ENCODE results near the gene RHAG. TPM values are rescaled to one million over a fixed set of nuclear protein-coding genes. Genes with fewer than 3 reads are reported as not detected.

The RHAG gene
- total and polyA plus RNA-seq, 2 of the 8 experiments (the other 6 are each of a cell fraction or from before 2014, with no cell fraction given): not detected

- FAIRE-seq: no peak
- WGBS, 2 experiments (ENCODE audit: extremely low coverage in 1 of 2, insufficient coverage in 1 of 2, insufficient read length in 1 of 2, insufficient replicate concordance in 2 of 2, low coverage in 1 of 2, low lambda C conversion rate in 2 of 2, missing lambda C conversion rate in 1 of 2): 88% methylated on average over 4 of the region's 4 CpGs; no CpG with 5 or more reads in 1 of the 2 experiments
- no peak for TF ChIP-seq SP1 (IDR thresholded peaks at IDR 0.05; ENCODE audit: low read depth, low read length)
- TF ChIP-seq CBX5 (IDR thresholded peaks at IDR 0.05; ENCODE audit: low read depth, low read length): no peak
- TF ChIP-seq HDAC2 (IDR thresholded peaks at IDR 0.05; ENCODE audit: borderline replicate concordance in 1 of 2, low read depth in 2 of 2, low read length in 2 of 2): no peak
- no peak for TF ChIP-seq POU5F1 (IDR thresholded peaks at IDR 0.05; ENCODE audit: low read depth, low read length)
- no peak for TF ChIP-seq ZNF274 (IDR thresholded peaks at IDR 0.05; ENCODE audit: borderline replicate concordance, extremely low read depth, low read length)
- TF ChIP-seq NRF1 (IDR thresholded peaks at IDR 0.05; ENCODE audit: low read depth, low read length): no peak
- TF ChIP-seq GTF2F1 (IDR thresholded peaks at IDR 0.05; ENCODE audit: borderline replicate concordance, low read depth, low read length): no peak
- TF ChIP-seq USF2 (IDR thresholded peaks at IDR 0.05; ENCODE audit: low read length): no peak
Measured at GRCh38 chr6:49646942-49647341, 10.3 kb upstream of the RHAG start.

More at GRCh38 chr6:49646942-49647341, 10.3 kb upstream of the RHAG start:
- Histone ChIP-seq H3K18ac (ENCODE audit: extremely low read depth, low read length) (no peak overlapping the region), H3K4me2 (ENCODE audit: insufficient read depth in 1 of 2, low read depth in 2 of 2, low read length in 2 of 2) (no peak overlapping the region), H3K4me3 (ENCODE audit: extremely low read depth in 1 of 4, insufficient read depth in 2 of 4, low read depth in 3 of 4, low read length in 4 of 4) (no peak overlapping the region), H4K8ac (ENCODE audit: extremely low read depth, insufficient read depth, low read length) (no peak overlapping the region), H2BK20ac (ENCODE audit: low read length) (no peak overlapping the region), H3K23me2 (ENCODE audit: low read depth, low read length) (no peaks in the 10 kb centered on the region), H3K14ac (ENCODE audit: insufficient read length) (no peak overlapping the region), H3K9ac (replicated peaks in 1 of 4; ENCODE audit: extremely low read depth in 1 of 4, low read depth in 3 of 4, low read length in 3 of 4) (no peak overlapping the region), H4K91ac (replicated peaks; ENCODE audit: insufficient read length, low read length) (no peak overlapping the region), H3K79me2 (ENCODE audit: control insufficient read depth in 1 of 2, insufficient read depth in 2 of 2, low read length in 2 of 2) (no peaks in the 10 kb centered on the region), H4K20me1 (replicated peaks in 1 of 2; ENCODE audit: control insufficient read depth in 1 of 2, insufficient read depth in 2 of 2, low read length in 2 of 2) (no peaks in the 10 kb centered on the region), H2BK12ac (ENCODE audit: low read depth, low read length) (no peak overlapping the region), H2AFZ (ENCODE audit: low read length) (no peak overlapping the region), H4K5ac (ENCODE audit: insufficient read length, low read depth, low read length) (no peak overlapping the region), H3K79me1 (ENCODE audit: low read depth, low read length) (no peaks in the 10 kb centered on the region), H2BK5ac (ENCODE audit: low read depth, low read length) (no peak overlapping the region), H3K27ac (ENCODE audit: low read depth, low read length) (no peak overlapping the region), H3K36me3 (ENCODE audit: control insufficient read depth in 2 of 4, insufficient read depth in 4 of 4, low read length in 3 of 4) (no peaks in the 10 kb centered on the region), H2BK120ac (replicated peaks; ENCODE audit: low read depth, low read length) (no peak overlapping the region), H3K23ac (ENCODE audit: insufficient read length) (no peak overlapping the region), H2BK15ac (ENCODE audit: low read length) (no peak overlapping the region), H3K4me1 (replicated peaks in 1 of 4; ENCODE audit: control insufficient read depth in 3 of 4, insufficient read depth in 4 of 4, low read length in 3 of 4) (no peaks in the 10 kb centered on the region), H3K56ac (replicated peaks; ENCODE audit: insufficient read length, low read depth, low read length) (no peak overlapping the region), H3K27me3 (replicated peaks in 1 of 4; ENCODE audit: control insufficient read depth in 3 of 4, extremely low read depth in 1 of 4, insufficient read depth in 3 of 4, low read length in 3 of 4) (no peaks in the 10 kb centered on the region), H3K9me3 (ENCODE audit: insufficient read depth in 2 of 2, low read depth in 1 of 2, low read length in 1 of 2) (no peaks in the 10 kb centered on the region), H2AK5ac (ENCODE audit: low read depth, low read length) (no peak overlapping the region), H3K4ac (replicated peaks; ENCODE audit: insufficient read length, low read depth, low read length) (no peak overlapping the region)
- CTCF ChIA-PET (ENCODE audit: partially characterized antibody): no interaction called here
- no peak for DNase-seq (ENCODE audit: low read depth in 1 of 2, low spot score in 2 of 2)
- POLR2A ChIA-PET (ENCODE audit: partially characterized antibody): no interaction called here
